MM.1S (cell line): ENCODE results near the gene CEP128.

Experiments
- CTCF ChIP-seq: fragments of 300-600 bp; sonication (generic); IDR thresholded peaks from 2 replicates; pipeline ENCODE4 v1.5.1; 2016; ENCODE audit warnings: antibody characterized with exemption, low read length, mixed read lengths
- EZH2 ChIP-seq: fragments of 300-600 bp; sonication (generic); optimal IDR thresholded peaks from 2 replicates; pipeline ENCODE3; 2017; ENCODE audit warnings: low read depth, mild to moderate bottlenecking, antibody characterized with exemption, low read length, mixed read lengths
- EZH2phosphoT487 ChIP-seq: fragments of 300-600 bp; sonication (generic); IDR thresholded peaks from 2 replicates; pipeline ENCODE4 v1.6.1; 2018; ENCODE audit warnings: antibody characterized with exemption, low read length

- TF ChIP-seq CTCF (no peak), EZH2 (no peak), EZH2phosphoT487 (no peak)
Measured at GRCh38 chr14:80872645-80873044, 68.9 kb downstream of the CEP128 start.
